H9 (cell line): ENCODE measurements around the gene ASXL1. TPM values are rescaled to one million over a fixed set of nuclear protein-coding genes. Genes with fewer than 3 reads are reported as not detected.
"Not testable (repeated sequence)": the region's sequence is repeated elsewhere in the genome, so short reads cannot be mapped to it uniquely, and the experiment has no call there.

Experiments used
- DNase-seq: peaks from one replicate; pipeline ENCODE4 v3.0.0-alpha.2; 2017
- H2AFZ ChIP-seq: one replicate; pipeline ENCODE4 v1.6.1; 2013; ENCODE audit warnings: mild to moderate bottlenecking, low read length, control low read depth, moderate library complexity
- H2AK5ac ChIP-seq: 2 replicates; pipeline ENCODE4 v1.6.1; 2013; ENCODE audit warnings: low read length, control low read depth, mixed read lengths; ENCODE audit not compliant: insufficient read length
- H2BK120ac ChIP-seq: one replicate; pipeline ENCODE4 v1.6.1; 2013; ENCODE audit warnings: low read depth, mild to moderate bottlenecking, low read length, control low read depth, inconsistent platforms; ENCODE audit not compliant: poor library complexity, severe bottlenecking
- H2BK12ac ChIP-seq: 2 replicates; pipeline ENCODE4 v1.6.1; 2013; ENCODE audit warnings: low read length, control low read depth, mixed read lengths, low read depth; ENCODE audit not compliant: insufficient read length
- H2BK15ac ChIP-seq: 2 replicates; pipeline ENCODE4 v1.6.1; 2013; ENCODE audit warnings: low read depth, low read length, control low read depth
- H2BK20ac ChIP-seq: one replicate; pipeline ENCODE4 v1.6.1; 2013; ENCODE audit warnings: low read depth, mild to moderate bottlenecking, low read length, control low read depth, inconsistent platforms; ENCODE audit not compliant: poor library complexity, severe bottlenecking
- H2BK5ac ChIP-seq: 2 replicates; pipeline ENCODE4 v1.6.1; 2013; ENCODE audit warnings: low read length, control low read depth, mixed read lengths; ENCODE audit not compliant: insufficient read length
- H3K14ac ChIP-seq: 2 replicates; pipeline ENCODE4 v1.6.1; 2013; ENCODE audit warnings: low read length, control low read depth; ENCODE audit not compliant: insufficient read depth
- H3K18ac ChIP-seq: 2 replicates; pipeline ENCODE4 v1.6.1; 2013; ENCODE audit warnings: low read depth, mild to moderate bottlenecking, mixed read lengths, low read length, control low read depth; ENCODE audit not compliant: insufficient read length
- H3K23ac ChIP-seq: 2 replicates; pipeline ENCODE4 v1.6.1; 2013; ENCODE audit warnings: low read length, control low read depth, mixed read lengths, low read depth; ENCODE audit not compliant: insufficient read length
- H3K23me2 ChIP-seq: 2 replicates; pipeline ENCODE4 v1.6.1; 2013; ENCODE audit warnings: low read depth, mild to moderate bottlenecking, mixed read lengths, low read length, control low read depth; ENCODE audit not compliant: insufficient read length, poor library complexity, severe bottlenecking
- H3K27ac ChIP-seq: 2 replicates; pipeline ENCODE4 v1.5.1; 2013; ENCODE audit warnings: low read length, control low read depth, mixed read lengths, low read depth; ENCODE audit not compliant: insufficient read length
- H3K27me3 ChIP-seq: 2 replicates; pipeline ENCODE4 v1.6.1; 2013; ENCODE audit warnings: low read length, control low read depth, inconsistent platforms; ENCODE audit not compliant: insufficient read depth
- H3K4ac ChIP-seq: 2 replicates; pipeline ENCODE4 v1.6.1; 2013; ENCODE audit warnings: low read depth, mild to moderate bottlenecking, control low read depth, inconsistent platforms, low read length, moderate library complexity
- H3K4me1 ChIP-seq: 2 replicates; pipeline ENCODE4 v1.6.1; 2013; ENCODE audit warnings: low read length, control low read depth, inconsistent platforms; ENCODE audit not compliant: insufficient read depth
- H3K4me2 ChIP-seq: 2 replicates; pipeline ENCODE4 v1.6.1; 2013; ENCODE audit warnings: low read length, control low read depth, mixed read lengths; ENCODE audit not compliant: insufficient read length, insufficient read depth
- H3K56ac ChIP-seq: 2 replicates; pipeline ENCODE4 v1.6.1; 2013; ENCODE audit warnings: low read depth, mild to moderate bottlenecking, mixed read lengths, low read length, control low read depth; ENCODE audit not compliant: insufficient read length
- H3K79me1 ChIP-seq: 2 replicates; pipeline ENCODE4 v1.6.1; 2013; ENCODE audit warnings: low read depth, mild to moderate bottlenecking, moderate library complexity, low read length, control low read depth, inconsistent platforms; ENCODE audit not compliant: insufficient read depth, poor library complexity, severe bottlenecking
- H3K79me2 ChIP-seq: 2 replicates; pipeline ENCODE4 v1.6.1; 2013; ENCODE audit warnings: low read length, control low read depth, inconsistent platforms; ENCODE audit not compliant: insufficient read depth
- H3K9ac ChIP-seq: 2 replicates; pipeline ENCODE4 v1.6.1; 2013; ENCODE audit warnings: low read length, control low read depth, mixed read lengths; ENCODE audit not compliant: insufficient read length; ENCODE audit errors: extremely low read depth
- H3K9me3 ChIP-seq: one replicate; pipeline ENCODE4 v1.6.1; 2013; ENCODE audit warnings: low read depth, low read length, inconsistent platforms; ENCODE audit not compliant: control insufficient read depth
- H3T11ph ChIP-seq: one replicate; pipeline ENCODE4 v1.6.1; 2013; ENCODE audit warnings: mild to moderate bottlenecking, low read length, control low read depth, inconsistent platforms
- H4K20me1 ChIP-seq: one replicate; pipeline ENCODE4 v1.6.1; 2013; ENCODE audit not compliant: control insufficient read depth, insufficient read length, insufficient read depth
- H4K5ac ChIP-seq: 2 replicates; pipeline ENCODE4 v1.6.1; 2013; ENCODE audit warnings: low read depth, mild to moderate bottlenecking, mixed read lengths, low read length, control low read depth; ENCODE audit not compliant: insufficient read length
- H4K8ac ChIP-seq: replicated peaks from 2 replicates; pipeline ENCODE4 v1.6.1; 2013; ENCODE audit warnings: low read length, control low read depth, mixed read lengths, low read depth; ENCODE audit not compliant: insufficient read length
- H4K91ac ChIP-seq: 2 replicates; pipeline ENCODE4 v1.6.1; 2013; ENCODE audit warnings: low read depth, mild to moderate bottlenecking, moderate library complexity, mixed read lengths, low read length, control low read depth; ENCODE audit not compliant: insufficient read length
- H3K27ac Mint-ChIP-seq, 3 experiments: 2 replicates in 2 of 3; 3 replicates in 1 of 3; pipeline ENCODE4 v1.8.0; 2020 to 2021; ENCODE audit warnings: mixed read lengths in 3 of 3, mild to moderate bottlenecking in 1 of 3, moderate library complexity in 1 of 3
- H3K27me3 Mint-ChIP-seq: 2 replicates; pipeline ENCODE4 v1.8.0; 2021; ENCODE audit warnings: low read depth, mild to moderate bottlenecking, moderate library complexity, mixed read lengths
- H3K36me3 Mint-ChIP-seq, 3 experiments: 2 replicates in 2 of 3; 3 replicates in 1 of 3; pipeline ENCODE4 v1.8.0; 2020 to 2021; ENCODE audit warnings: low read depth in 3 of 3, mixed read lengths in 3 of 3; ENCODE audit not compliant: insufficient read depth in 1 of 3
- H3K4me1 Mint-ChIP-seq, 2 experiments: 2 replicates each; pipeline ENCODE4 v1.8.0; 2020; ENCODE audit warnings: mixed read lengths in 2 of 2
- H3K4me3 Mint-ChIP-seq, 2 experiments: 2 replicates in 1 of 2; 3 replicates in 1 of 2; pipeline ENCODE4 v1.8.0; 2020 to 2021; ENCODE audit warnings: mild to moderate bottlenecking in 2 of 2, mixed read lengths in 2 of 2, moderate library complexity in 1 of 2
- H3K9me3 Mint-ChIP-seq, 2 experiments: 2 replicates in 1 of 2; 3 replicates in 1 of 2; pipeline ENCODE4 v1.8.0; 2020; ENCODE audit warnings: mild to moderate bottlenecking in 2 of 2, mixed read lengths in 2 of 2, moderate library complexity in 1 of 2
- CTCF ChIP-seq: fragments of 200-600 bp; sonication (generic); conservative IDR thresholded peaks from 3 replicates; pipeline ENCODE4 v1.8.0; 2021; ENCODE audit warnings: antibody characterized with exemption, mild to moderate bottlenecking
- WGBS: extraction: QIAGEN DNeasy Blood & Tissue Kit; methylation state at CpG from one replicate; pipeline ENCODE4 v1.1.7; 2013; ENCODE audit warnings: missing lambda C conversion rate, low lambda C conversion rate, mixed read lengths; ENCODE audit not compliant: insufficient read length; ENCODE audit errors: extremely low coverage; 5-methylcytosine and 5-hydroxymethylcytosine counted together
- total RNA-seq: library from RNA; stranded (reverse); gene quantifications from 2 replicates; pipeline ENCODE4 v1.2.1, GENCODE V29; 2021

ASXL1 gene
- total RNA-seq, 1 experiment from 2014 or later, result 39.5 TPM

- no peak overlapping the region for H3K4me2 ChIP-seq
- H3K27me3 ChIP-seq, result peaks cover 11% of the 10 kb centered on the region; the same call in 1 of the 2 replicates
- no peak overlapping the region for H2BK20ac ChIP-seq
- no peak overlapping the region for H4K8ac ChIP-seq
- H3K79me1 ChIP-seq, result no peaks in the 10 kb centered on the region
- H3K27ac ChIP-seq, result no peak overlapping the region
- H3K56ac ChIP-seq, result no peak overlapping the region
- no peak overlapping the region for H4K91ac ChIP-seq
- no peak overlapping the region for H3K23ac ChIP-seq
- H3K4ac ChIP-seq, result no peak overlapping the region
- no peaks in the 10 kb centered on the region for H4K20me1 ChIP-seq
- TF ChIP-seq CTCF, result no peak
- no peak overlapping the region for H3K9ac ChIP-seq
- H2BK5ac ChIP-seq, result no peak overlapping the region
- H2BK120ac ChIP-seq, result no peak overlapping the region
- no peak overlapping the region for H2BK12ac ChIP-seq
- peaks cover 0 to 6% (median 2%) of the 10 kb centered on the region in 3 experiments; a peak in 3 of 7 replicates for H3K36me3 Mint-ChIP-seq
- no peak overlapping the region for H3K18ac ChIP-seq
- no peak overlapping the region for H2AFZ ChIP-seq
- H2AK5ac ChIP-seq, result no peak overlapping the region
- H3K23me2 ChIP-seq, result peaks cover 6% of the 10 kb centered on the region
- H3K4me1 Mint-ChIP-seq, result peaks cover 12 to 15% of the 10 kb centered on the region in 2 experiments
- H3K27me3 Mint-ChIP-seq, result peaks cover 83% of the 10 kb centered on the region
- H3K27ac Mint-ChIP-seq, result no peak overlapping the region
- no peaks in the 10 kb centered on the region for H3K79me2 ChIP-seq
- no CpG with 5 or more reads among the region's 6 CpGs for WGBS
- no peak overlapping the region for H2BK15ac ChIP-seq
- DNase-seq, result no peak
- H4K5ac ChIP-seq, result no peak overlapping the region
- no peaks in the 10 kb centered on the region for H3K9me3 ChIP-seq
- H3K4me3 Mint-ChIP-seq, result no peak overlapping the region
- H3T11ph ChIP-seq, result no peak overlapping the region
- no peaks in the 10 kb centered on the region for H3K4me1 ChIP-seq
- H3K14ac ChIP-seq, result no peak overlapping the region
- no peaks in the 10 kb centered on the region; a peak in 1 of 5 replicates for H3K9me3 Mint-ChIP-seq
Observed at GRCh38 chr20:32355417-32355841, 2.7 kb upstream of the ASXL1 start.

GRCh38 chr20:32355907-32356621 lies 2.1 kb upstream of the ASXL1 start:
- not testable (repeated sequence) for H3K14ac ChIP-seq, H3K9me3 Mint-ChIP-seq, H3K79me2 ChIP-seq, H3K23me2 ChIP-seq, H3K4me1 ChIP-seq, H3K4me2 ChIP-seq, H3K56ac ChIP-seq, H2AK5ac ChIP-seq, H3K4ac ChIP-seq, H3K36me3 Mint-ChIP-seq, H3K27ac ChIP-seq, H4K20me1 ChIP-seq, H3K27ac Mint-ChIP-seq, H3K4me3 Mint-ChIP-seq, H3K23ac ChIP-seq, H3K9me3 ChIP-seq, H2BK120ac ChIP-seq, H3K18ac ChIP-seq, H4K91ac ChIP-seq, H3K79me1 ChIP-seq, H2BK12ac ChIP-seq, H2BK5ac ChIP-seq, H2BK15ac ChIP-seq, DNase-seq, H4K8ac ChIP-seq, H3K9ac ChIP-seq, H4K5ac ChIP-seq, H2BK20ac ChIP-seq, H3T11ph ChIP-seq, H2AFZ ChIP-seq
- peaks cover 17% of the 10 kb centered on the region; the same call in 1 of the 2 replicates for H3K27me3 ChIP-seq
- H3K4me1 Mint-ChIP-seq, result peaks cover 12 to 15% of the 10 kb centered on the region in 2 experiments
- no CpG with 5 or more reads among the region's 7 CpGs for WGBS
- peaks cover 83% of the 10 kb centered on the region for H3K27me3 Mint-ChIP-seq
